Neural progenitor cell (in vitro differentiated cells): ENCODE measurements around the gene RNU7-1. TPM values are rescaled to one million over a fixed set of nuclear protein-coding genes. Genes with fewer than 3 reads are reported as not detected.

Experiments
- DNase-seq: peaks from one replicate; pipeline ENCODE4 v3.0.0-alpha.2; 2016; ENCODE audit warnings: low spot score
- H2AFZ ChIP-seq: fragments of 200-600 bp; sonication (generic); replicated peaks from 2 replicates; pipeline ENCODE4 v1.6.1; 2016; ENCODE audit warnings: antibody characterized with exemption
- H3F3A ChIP-seq: fragments of 200-600 bp; sonication (generic); 2 replicates; pipeline ENCODE4 v1.6.1; 2016; ENCODE audit warnings: antibody characterized with exemption, low read depth
- H3K27ac ChIP-seq: fragments of 200-600 bp; sonication (generic); 2 replicates; pipeline ENCODE4 v1.5.1; 2016; ENCODE audit warnings: mild to moderate bottlenecking
- H3K27me3 ChIP-seq: fragments of 200-600 bp; sonication (generic); 2 replicates; pipeline ENCODE4 v1.6.1; 2016; ENCODE audit warnings: mild to moderate bottlenecking, moderate library complexity
- H3K36me3 ChIP-seq: fragments of 200-600 bp; sonication (generic); 2 replicates; pipeline ENCODE4 v1.5.1; 2016
- H3K4me1 ChIP-seq: fragments of 200-600 bp; sonication (generic); 2 replicates; pipeline ENCODE4 v1.6.1; 2016; ENCODE audit warnings: mixed run types
- H3K4me2 ChIP-seq: fragments of 200-600 bp; sonication (generic); 2 replicates; pipeline ENCODE4 v1.6.1; 2016
- H3K4me3 ChIP-seq: fragments of 200-600 bp; sonication (generic); 2 replicates; pipeline ENCODE4 v1.5.1; 2016
- H3K79me2 ChIP-seq: fragments of 200-600 bp; sonication (generic); 2 replicates; pipeline ENCODE4 v1.6.1; 2016; ENCODE audit warnings: low read depth
- H3K9ac ChIP-seq: fragments of 200-600 bp; sonication (generic); 2 replicates; pipeline ENCODE4 v1.6.1; 2016
- H3K9me3 ChIP-seq: fragments of 200-600 bp; sonication (generic); 2 replicates; pipeline ENCODE4 v1.5.1; 2016; ENCODE audit warnings: low read depth
- H4K20me1 ChIP-seq: fragments of 200-600 bp; sonication (generic); 2 replicates; pipeline ENCODE4 v1.6.1; 2016; ENCODE audit warnings: low read depth
- H3K27ac Mint-ChIP-seq: 3 replicates; pipeline ENCODE4 v1.8.0; 2021; ENCODE audit warnings: mixed read lengths
- H3K27me3 Mint-ChIP-seq: 2 replicates; pipeline ENCODE4 v1.8.0; 2022; ENCODE audit warnings: low read depth, mild to moderate bottlenecking, inconsistent platforms, moderate library complexity, mixed read lengths; ENCODE audit not compliant: insufficient read depth
- H3K36me3 Mint-ChIP-seq: 3 replicates; pipeline ENCODE4 v1.8.0; 2021; ENCODE audit warnings: mixed read lengths
- H3K4me1 Mint-ChIP-seq: 3 replicates; pipeline ENCODE4 v1.8.0; 2021; ENCODE audit warnings: mixed read lengths
- H3K4me3 Mint-ChIP-seq: 3 replicates; pipeline ENCODE4 v1.8.0; 2021; ENCODE audit warnings: mild to moderate bottlenecking, moderate library complexity, mixed read lengths
- H3K9me3 Mint-ChIP-seq: 3 replicates; pipeline ENCODE4 v1.8.0; 2020; ENCODE audit warnings: mixed read lengths
- CTCF ChIP-seq: fragments of 200-600 bp; sonication (generic); IDR thresholded peaks from 2 replicates; pipeline ENCODE4 v1.5.1; 2017; ENCODE audit warnings: antibody characterized with exemption, mild to moderate bottlenecking
- EZH2 ChIP-seq: fragments of 200-600 bp; sonication (generic); IDR thresholded peaks from 2 replicates; pipeline ENCODE4 v1.6.1; 2017; ENCODE audit warnings: antibody characterized with exemption, mild to moderate bottlenecking, moderate library complexity
- EZH2phosphoT487 ChIP-seq: fragments of 200-600 bp; sonication (generic); IDR thresholded peaks from 2 replicates; pipeline ENCODE4 v1.6.1; 2017; ENCODE audit warnings: antibody characterized with exemption
- total RNA-seq: library from RNA; depleted of rRNA; stranded (reverse); fragments of >200 nt; gene quantifications from 2 replicates; pipeline ENCODE4 v1.2.3, GENCODE V29; 2015; ENCODE audit warnings: low replicate concordance

The RNU7-1 gene
- total RNA-seq, 1 donor from 2014 or later = not detected

GRCh38 chr12:6978188-6978587, 34.6 kb downstream of the RNU7-1 start:
- Histone ChIP-seq H3K9me3 (no peaks in the 10 kb centered on the region), H3K79me2 (peaks cover 6% of the 10 kb centered on the region), H2AFZ (no peak overlapping the region), H3K4me2 (no peak overlapping the region), H3K36me3 (no peaks in the 10 kb centered on the region), H3K4me3 (no peak overlapping the region), H3K9ac (no peak overlapping the region), H4K20me1 (no peaks in the 10 kb centered on the region), H3F3A (peaks cover 12% of the 10 kb centered on the region), H3K27me3 (no peaks in the 10 kb centered on the region), H3K27ac (no peak overlapping the region), H3K4me1 (no peaks in the 10 kb centered on the region)
- no peak overlapping the region for H3K4me3 Mint-ChIP-seq
- peaks cover 14% of the 10 kb centered on the region for H3K36me3 Mint-ChIP-seq
- peaks cover 8% of the 10 kb centered on the region for H3K27me3 Mint-ChIP-seq
- no peak for DNase-seq
- H3K4me1 Mint-ChIP-seq = no peaks in the 10 kb centered on the region
- TF ChIP-seq EZH2 = no peak
- no peak for TF ChIP-seq EZH2phosphoT487
- no peak for TF ChIP-seq CTCF
- no peaks in the 10 kb centered on the region for H3K9me3 Mint-ChIP-seq
- no peak overlapping the region for H3K27ac Mint-ChIP-seq

- Histone ChIP-seq H3K4me1 (no peaks in the 10 kb centered on the region), H3K4me3 (no peak overlapping the region), H2AFZ (no peak overlapping the region), H3K79me2 (peaks cover 2% of the 10 kb centered on the region), H4K20me1 (no peaks in the 10 kb centered on the region), H3K9me3 (no peaks in the 10 kb centered on the region), H3K4me2 (no peak overlapping the region), H3K36me3 (no peaks in the 10 kb centered on the region), H3K27me3 (no peaks in the 10 kb centered on the region), H3K9ac (no peak overlapping the region), H3K27ac (no peak overlapping the region), H3F3A (peaks cover 12% of the 10 kb centered on the region)
- Mint-ChIP-seq H3K4me1 (no peaks in the 10 kb centered on the region), H3K9me3 (no peaks in the 10 kb centered on the region), H3K27ac (no peak overlapping the region), H3K36me3 (peaks cover 17% of the 10 kb centered on the region), H3K4me3 (no peak overlapping the region), H3K27me3 (peaks cover 8% of the 10 kb centered on the region)
- DNase-seq = no peak
- TF ChIP-seq CTCF = no peak
- TF ChIP-seq EZH2 = no peak
- no peak for TF ChIP-seq EZH2phosphoT487
Measured at GRCh38 chr12:6978611-6979011, 35.0 kb downstream of the RNU7-1 start.

- Histone ChIP-seq H3K4me1 (no peaks in the 10 kb centered on the region), H3K9ac (no peak overlapping the region), H3F3A (peaks cover 12% of the 10 kb centered on the region), H3K27me3 (no peaks in the 10 kb centered on the region), H3K9me3 (no peaks in the 10 kb centered on the region), H3K4me3 (no peak overlapping the region), H3K4me2 (no peak overlapping the region), H3K79me2 (no peaks in the 10 kb centered on the region), H4K20me1 (no peaks in the 10 kb centered on the region), H3K36me3 (no peaks in the 10 kb centered on the region), H2AFZ (no peak overlapping the region), H3K27ac (no peak overlapping the region)
- H3K4me3 Mint-ChIP-seq = no peak overlapping the region
- H3K27me3 Mint-ChIP-seq = peaks cover 6% of the 10 kb centered on the region
- H3K9me3 Mint-ChIP-seq = no peaks in the 10 kb centered on the region
- no peak for TF ChIP-seq EZH2phosphoT487
- no peak for TF ChIP-seq EZH2
- no peak overlapping the region for H3K27ac Mint-ChIP-seq
- no peak for DNase-seq
- peaks cover 17% of the 10 kb centered on the region for H3K36me3 Mint-ChIP-seq
- no peaks in the 10 kb centered on the region for H3K4me1 Mint-ChIP-seq
Measured at GRCh38 chr12:6979021-6979420, 35.4 kb downstream of the RNU7-1 start.

GRCh38 chr12:6979453-6979852, 35.8 kb downstream of the RNU7-1 start:
- Mint-ChIP-seq H3K36me3 (peaks cover 15% of the 10 kb centered on the region), H3K27ac (no peak overlapping the region), H3K9me3 (no peaks in the 10 kb centered on the region), H3K4me3 (no peak overlapping the region), H3K27me3 (peaks cover 5% of the 10 kb centered on the region), H3K4me1 (no peaks in the 10 kb centered on the region)
- Histone ChIP-seq H3K4me3 (no peak overlapping the region), H3K27ac (no peak overlapping the region), H3K4me2 (no peak overlapping the region), H2AFZ (no peak overlapping the region), H3K36me3 (no peaks in the 10 kb centered on the region), H3K79me2 (no peaks in the 10 kb centered on the region), H3F3A (peaks cover 12% of the 10 kb centered on the region), H4K20me1 (no peaks in the 10 kb centered on the region), H3K9ac (no peak overlapping the region), H3K4me1 (no peaks in the 10 kb centered on the region), H3K27me3 (no peaks in the 10 kb centered on the region), H3K9me3 (no peaks in the 10 kb centered on the region)
- DNase-seq = no peak
- TF ChIP-seq EZH2 = no peak
- TF ChIP-seq CTCF = no peak
- no peak for TF ChIP-seq EZH2phosphoT487
